Measurements from ENCODE around the gene CSNK2A2. TPM values are rescaled to one million over a fixed set of nuclear protein-coding genes. Genes with fewer than 3 reads are reported as not detected.

Gene CSNK2A2
- total and polyA plus RNA-seq, 9 of the 15 experiments (the other 6 are each of a cell fraction or from before 2014, with no cell fraction given) = 20.8 to 109 (median 44.7) TPM

GRCh38 chr16:58186176-58186944 lies 11.5 kb downstream of the CSNK2A2 start:
- WGBS (ENCODE audit: insufficient coverage, low coverage, missing lambda C conversion rate) = 80% methylated on average over 6 of the region's 6 CpGs
- BruUV-seq (replicated peaks) = no TSS peak
- Histone ChIP-seq H3K9me3 (replicated peaks; ENCODE audit: control insufficient read depth, insufficient read depth, low read depth, low read length) (no peaks in the 10 kb centered on the region), H4K20me1 (replicated peaks; ENCODE audit: control insufficient read depth, insufficient read depth, low read length) (no peaks in the 10 kb centered on the region), H3K9me1 (ENCODE audit: control insufficient read depth, insufficient read depth, low read length) (no peaks in the 10 kb centered on the region), H3K27me3 (ENCODE audit: control insufficient read depth in 2 of 2, insufficient read depth in 2 of 2, low read length in 2 of 2) (no peaks in the 10 kb centered on the region), H2AFZ (ENCODE audit: low read depth, low read length) (no peak overlapping the region), H3K4me1 (replicated peaks in 1 of 2; ENCODE audit: control insufficient read depth in 2 of 2, insufficient read depth in 2 of 2, low read length in 2 of 2) (no peaks in the 10 kb centered on the region), H3K27ac (ENCODE audit: extremely low read depth, low read depth, low read length) (no peak overlapping the region), H3K4me2 (ENCODE audit: insufficient read depth, low read length) (no peak overlapping the region), H3K36me3 (ENCODE audit: control insufficient read depth, insufficient read depth, low read length) (peaks cover 90% of the 10 kb centered on the region), H3K9ac (ENCODE audit: insufficient read depth in 1 of 2, low read depth in 2 of 2, low read length in 2 of 2) (no peak overlapping the region), H3K79me2 (ENCODE audit: control insufficient read depth, insufficient read depth, low read length) (peaks cover 17% of the 10 kb centered on the region; the same call in 2 of the 3 replicates), H3K4me3 (no peak overlapping the region)
- in situ Hi-C loops (cut with MboI) = no loop called here
- POLR2A ChIA-PET = interaction anchor here (2.6 to 3.3 kb wide), 2 partner anchors 9 kb away, joined by 11 to 12 read pairs; no protein-coding TSS in a partner anchor
- FAIRE-seq (no peak), DNase-seq (ENCODE audit: extremely low read depth in 1 of 4, low spot score in 3 of 4) (no peak), ATAC-seq (no peak)
- CTCF ChIA-PET (ENCODE audit: low intra/inter-chr PET ratio) = no interaction called here
- intact Hi-C loops (cut with micrococcal nuclease) = no loop called here
- TF ChIP-seq, protein P1, sequence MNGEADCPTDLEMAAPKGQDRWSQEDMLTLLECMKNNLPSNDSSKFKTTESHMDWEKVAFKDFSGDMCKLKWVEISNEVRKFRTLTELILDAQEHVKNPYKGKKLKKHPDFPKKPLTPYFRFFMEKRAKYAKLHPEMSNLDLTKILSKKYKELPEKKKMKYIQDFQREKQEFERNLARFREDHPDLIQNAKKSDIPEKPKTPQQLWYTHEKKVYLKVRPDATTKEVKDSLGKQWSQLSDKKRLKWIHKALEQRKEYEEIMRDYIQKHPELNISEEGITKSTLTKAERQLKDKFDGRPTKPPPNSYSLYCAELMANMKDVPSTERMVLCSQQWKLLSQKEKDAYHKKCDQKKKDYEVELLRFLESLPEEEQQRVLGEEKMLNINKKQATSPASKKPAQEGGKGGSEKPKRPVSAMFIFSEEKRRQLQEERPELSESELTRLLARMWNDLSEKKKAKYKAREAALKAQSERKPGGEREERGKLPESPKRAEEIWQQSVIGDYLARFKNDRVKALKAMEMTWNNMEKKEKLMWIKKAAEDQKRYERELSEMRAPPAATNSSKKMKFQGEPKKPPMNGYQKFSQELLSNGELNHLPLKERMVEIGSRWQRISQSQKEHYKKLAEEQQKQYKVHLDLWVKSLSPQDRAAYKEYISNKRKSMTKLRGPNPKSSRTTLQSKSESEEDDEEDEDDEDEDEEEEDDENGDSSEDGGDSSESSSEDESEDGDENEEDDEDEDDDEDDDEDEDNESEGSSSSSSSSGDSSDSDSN (IDR thresholded peaks at IDR 0.05; ENCODE audit: borderline replicate concordance in 1 of 2, low read depth in 2 of 2, low read length in 2 of 2) = no peak
- TF ChIP-seq RNF219 (CRISPR knock-in tag; IDR thresholded peaks at IDR 0.05) = no peak
- no peak for TF ChIP-seq TFAM (CRISPR knock-in tag; conservative IDR thresholded peaks at IDR 0.05)
- no peak for TF ChIP-seq JUND (IDR thresholded peaks at IDR 0.05; ENCODE audit: borderline replicate concordance, low read depth, low read length)
- no peak for TF ChIP-seq JUND (tag; IDR thresholded peaks at IDR 0.05; ENCODE audit: borderline replicate concordance, low read depth, low read length)
- TF ChIP-seq JUN (IDR thresholded peaks at IDR 0.05; ENCODE audit: borderline replicate concordance, low read depth, low read length) = no peak
- no peak for TF ChIP-seq JUN (CRISPR knock-in tag; IDR thresholded peaks at IDR 0.05; ENCODE audit: borderline replicate concordance)
- TF ChIP-seq SMARCA5 (IDR thresholded peaks at IDR 0.05) = no peak
- TF ChIP-seq MBD2 (IDR thresholded peaks at IDR 0.05; ENCODE audit: borderline replicate concordance, low read depth) = no peak
- no peak for TF ChIP-seq SRSF3 (IDR thresholded peaks at IDR 0.05; ENCODE audit: insufficient read depth, low read length)
- TF ChIP-seq GABPB1 (CRISPR knock-in tag; IDR thresholded peaks at IDR 0.05) = no peak
- TF ChIP-seq ZNF197 (CRISPR knock-in tag; IDR thresholded peaks at IDR 0.05; ENCODE audit: low read depth) = no peak
- no peak for TF ChIP-seq U2AF2 (optimal IDR thresholded peaks at IDR 0.05; ENCODE audit: low read depth, low read length)
- no peak for TF ChIP-seq ZNF212 (CRISPR knock-in tag; IDR thresholded peaks at IDR 0.05)

All from K562 (cell line).